Measurements from ENCODE around the gene SLC16A14.

GRCh38 chr2:230048010-230048671 lies 20.6 kb downstream of the SLC16A14 start:
- TF ChIP-seq CTCF (IDR thresholded peaks at IDR 0.05) = no peak
- no peak for TF ChIP-seq EP300 (IDR thresholded peaks at IDR 0.05; ENCODE audit: low read depth)
